IPS-18c (cell line): Measurements from ENCODE around the gene MRPL37.
"Not testable (repeated sequence)": the region's sequence is repeated elsewhere in the genome, so short reads cannot be mapped to it uniquely, and the experiment has no call there.

ENCODE experiments used
- H3K4me3 ChIP-seq: 2 replicates; pipeline ENCODE4 v1.7.0; 2013; ENCODE audit warnings: low read depth, mild to moderate bottlenecking, low read length, moderate library complexity; ENCODE audit not compliant: insufficient read depth
- H3K9me3 ChIP-seq: one replicate; pipeline ENCODE4 v1.6.1; 2013; ENCODE audit warnings: mild to moderate bottlenecking, low read length, moderate library complexity; ENCODE audit not compliant: control insufficient read depth, insufficient read depth

Gene MRPL37

GRCh38 chr1:54199765-54200518 is at the start of gene MRPL37, which contains the start of gene CYB5RL:
TSS of gene MRPL37 (plus strand) at chr1:54200167. CDS start at chr1:54200244, 77 bp downstream.
TSS of gene CYB5RL (minus strand) at chr1:54200030. CDS start at chr1:54195616, 4,414 bp downstream.
- H3K9me3 ChIP-seq, result no peaks in the 10 kb centered on the region

GRCh38 chr1:54151013-54151412 is 49.0 kb upstream of the MRPL37 start:
- H3K4me3 ChIP-seq, result no peak overlapping the region
- H3K9me3 ChIP-seq, result peaks cover 2% of the 10 kb centered on the region

More at GRCh38 chr1:54199765-54200518, at the start of gene MRPL37, which contains the start of gene CYB5RL:
- peak within 1 kb of the TSS; percentile 99 for H3K4me3 ChIP-seq

- no peak within 1 kb of the TSS for H3K4me3 ChIP-seq
- peaks cover 2% of the 10 kb centered on the region for H3K9me3 ChIP-seq
Measured at GRCh38 chr1:54152696-54153095, 47.3 kb upstream of the MRPL37 start, which contains the start of gene CDCP2. TSS of gene CDCP2 (minus strand) at chr1:54153000. CDS start at chr1:54152922, 78 bp downstream.

GRCh38 chr1:54153535-54154439 is 46.2 kb upstream of the MRPL37 start:
- peaks cover 2% of the 10 kb centered on the region for H3K9me3 ChIP-seq
- no peak overlapping the region for H3K4me3 ChIP-seq

GRCh38 chr1:54156201-54156600 is 43.8 kb upstream of the MRPL37 start:
- no peak overlapping the region for H3K4me3 ChIP-seq
- no peaks in the 10 kb centered on the region for H3K9me3 ChIP-seq

GRCh38 chr1:54156986-54157385 is 43.0 kb upstream of the MRPL37 start:
- Histone ChIP-seq H3K9me3 (no peaks in the 10 kb centered on the region), H3K4me3 (no peak overlapping the region; the same call in 1 of the 2 replicates)

- H3K4me3 ChIP-seq, result no peak overlapping the region; the same call in 1 of the 2 replicates
- no peaks in the 10 kb centered on the region for H3K9me3 ChIP-seq
Measured at GRCh38 chr1:54157401-54157800, 42.6 kb upstream of the MRPL37 start.

GRCh38 chr1:54158071-54158470 is 41.9 kb upstream of the MRPL37 start:
- no peak overlapping the region for H3K4me3 ChIP-seq

GRCh38 chr1:54159733-54160316 is 40.1 kb upstream of the MRPL37 start:
- Histone ChIP-seq H3K9me3 (no peaks in the 10 kb centered on the region), H3K4me3 (no peak overlapping the region)

More at GRCh38 chr1:54158071-54158470, 41.9 kb upstream of the MRPL37 start:
- H3K9me3 ChIP-seq, result no peaks in the 10 kb centered on the region

GRCh38 chr1:54160351-54160750 is 39.6 kb upstream of the MRPL37 start:
- no peak overlapping the region for H3K4me3 ChIP-seq
- H3K9me3 ChIP-seq, result no peaks in the 10 kb centered on the region

- Histone ChIP-seq H3K9me3 (no peaks in the 10 kb centered on the region), H3K4me3 (no peak overlapping the region)
Measured at GRCh38 chr1:54161495-54162168, 38.3 kb upstream of the MRPL37 start.

- Histone ChIP-seq H3K9me3 (no peaks in the 10 kb centered on the region), H3K4me3 (no peak overlapping the region)
Measured at GRCh38 chr1:54163051-54163450, 36.9 kb upstream of the MRPL37 start.

GRCh38 chr1:54163573-54163972 is 36.4 kb upstream of the MRPL37 start:
- no peak overlapping the region for H3K4me3 ChIP-seq
- H3K9me3 ChIP-seq, result no peaks in the 10 kb centered on the region

- Histone ChIP-seq H3K9me3 (no peaks in the 10 kb centered on the region), H3K4me3 (no peak overlapping the region)
Measured at GRCh38 chr1:54165146-54165545, 34.8 kb upstream of the MRPL37 start.

GRCh38 chr1:54166357-54166756 is 33.6 kb upstream of the MRPL37 start:
- H3K4me3 ChIP-seq, H3K9me3 ChIP-seq: not testable (repeated sequence)

GRCh38 chr1:54167422-54168139 is 32.4 kb upstream of the MRPL37 start:
- no peak overlapping the region for H3K4me3 ChIP-seq
- no peaks in the 10 kb centered on the region for H3K9me3 ChIP-seq
